Measurements from ENCODE around the gene SLC8A1.

DNA sequence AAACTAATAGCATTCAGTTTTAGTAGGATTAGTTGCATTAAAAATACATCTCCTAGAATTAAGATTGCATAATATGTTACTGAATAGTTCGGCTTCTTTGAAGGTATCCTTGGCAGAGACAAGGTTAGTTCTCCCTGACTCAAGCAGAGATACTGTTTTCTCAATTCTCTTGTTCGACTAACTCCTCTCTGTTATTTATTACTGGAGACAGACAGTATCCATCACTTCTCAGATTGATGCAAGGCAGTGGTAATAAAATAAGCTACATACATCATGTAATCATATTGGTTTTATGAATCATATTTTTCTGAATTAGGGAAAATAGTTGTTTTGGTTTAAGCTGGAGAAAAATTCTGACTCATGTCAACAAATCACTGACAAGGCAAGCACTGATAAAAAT is 134.8 kb downstream of the SLC8A1 start:
- TF ChIP-seq, protein P1, sequence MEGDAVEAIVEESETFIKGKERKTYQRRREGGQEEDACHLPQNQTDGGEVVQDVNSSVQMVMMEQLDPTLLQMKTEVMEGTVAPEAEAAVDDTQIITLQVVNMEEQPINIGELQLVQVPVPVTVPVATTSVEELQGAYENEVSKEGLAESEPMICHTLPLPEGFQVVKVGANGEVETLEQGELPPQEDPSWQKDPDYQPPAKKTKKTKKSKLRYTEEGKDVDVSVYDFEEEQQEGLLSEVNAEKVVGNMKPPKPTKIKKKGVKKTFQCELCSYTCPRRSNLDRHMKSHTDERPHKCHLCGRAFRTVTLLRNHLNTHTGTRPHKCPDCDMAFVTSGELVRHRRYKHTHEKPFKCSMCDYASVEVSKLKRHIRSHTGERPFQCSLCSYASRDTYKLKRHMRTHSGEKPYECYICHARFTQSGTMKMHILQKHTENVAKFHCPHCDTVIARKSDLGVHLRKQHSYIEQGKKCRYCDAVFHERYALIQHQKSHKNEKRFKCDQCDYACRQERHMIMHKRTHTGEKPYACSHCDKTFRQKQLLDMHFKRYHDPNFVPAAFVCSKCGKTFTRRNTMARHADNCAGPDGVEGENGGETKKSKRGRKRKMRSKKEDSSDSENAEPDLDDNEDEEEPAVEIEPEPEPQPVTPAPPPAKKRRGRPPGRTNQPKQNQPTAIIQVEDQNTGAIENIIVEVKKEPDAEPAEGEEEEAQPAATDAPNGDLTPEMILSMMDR (IDR thresholded peaks at IDR 0.05) = no peak
- no peak for TF ChIP-seq POLR2A (IDR thresholded peaks at IDR 0.05)

Data from Peyer's patch (tissue), 4 donors.